ENCODE data around the gene ZBTB32.

ZBTB32 gene

GRCh38 chr19:35756377-35757230, 52.2 kb downstream of the ZBTB32 start, which contains the start of gene HSPB6:
TSS of gene HSPB6 (minus strand) at chr19:35757029. CDS start at chr19:35757008, 21 bp downstream.
- peak within 1 kb of the TSS; percentile 96 for H3K27ac ChIP-seq
- H3K9ac ChIP-seq = no peak within 1 kb of the TSS
- peak within 1 kb of the TSS; percentile 70 for H3K4me2 ChIP-seq (ENCODE audit: low read length)
- peaks cover 10% of the 10 kb centered on the region for H3K4me1 ChIP-seq
- peaks cover 12% of the 10 kb centered on the region for H3K79me2 ChIP-seq
- H3K27me3 ChIP-seq (ENCODE audit: control insufficient read depth, insufficient read depth, low read length) = no peaks in the 10 kb centered on the region
- H3K4me3 ChIP-seq (ENCODE audit: low read depth, low read length) = peak within 1 kb of the TSS; percentile 98
- H3K9me3 ChIP-seq (ENCODE audit: control insufficient read depth, low read length) = no peaks in the 10 kb centered on the region
- H3K36me3 ChIP-seq (ENCODE audit: control insufficient read depth, insufficient read depth, low read length) = no peaks in the 10 kb centered on the region
- no peak for TF ChIP-seq CTCF (IDR thresholded peaks at IDR 0.05)
- H2AFZ ChIP-seq = peak within 1 kb of the TSS; percentile 98

GRCh38 chr19:35757231-35757748, 52.9 kb downstream of the ZBTB32 start:
- H3K79me2 ChIP-seq = peaks cover 12% of the 10 kb centered on the region
- peak overlapping the region; percentile 11 for H3K27ac ChIP-seq
- H3K9me3 ChIP-seq (ENCODE audit: control insufficient read depth, low read length) = no peaks in the 10 kb centered on the region
- H3K4me1 ChIP-seq = peaks cover 10% of the 10 kb centered on the region
- no peaks in the 10 kb centered on the region for H3K36me3 ChIP-seq (ENCODE audit: control insufficient read depth, insufficient read depth, low read length)
- peak overlapping the region; percentile 98 for H2AFZ ChIP-seq
- no peaks in the 10 kb centered on the region for H3K27me3 ChIP-seq (ENCODE audit: control insufficient read depth, insufficient read depth, low read length)
- H3K9ac ChIP-seq = no peak overlapping the region
- H3K4me2 ChIP-seq (ENCODE audit: low read length) = peak overlapping the region; percentile 70
- peak overlapping the region; percentile 98 for H3K4me3 ChIP-seq (ENCODE audit: low read depth, low read length)
- no peak for TF ChIP-seq CTCF (IDR thresholded peaks at IDR 0.05)

- Histone ChIP-seq H3K4me2 (ENCODE audit: low read length) (peak within 1 kb of the TSS; percentile 72), H2AFZ (peak within 1 kb of the TSS; percentile 98), H3K9ac (peak within 1 kb of the TSS; percentile 82), H3K27ac (peak within 1 kb of the TSS; percentile 96), H3K4me3 (ENCODE audit: low read depth, low read length) (peak within 1 kb of the TSS; percentile 98), H3K27me3 (ENCODE audit: control insufficient read depth, insufficient read depth, low read length) (no peaks in the 10 kb centered on the region), H3K9me3 (ENCODE audit: control insufficient read depth, low read length) (no peaks in the 10 kb centered on the region), H3K36me3 (ENCODE audit: control insufficient read depth, insufficient read depth, low read length) (no peaks in the 10 kb centered on the region), H3K79me2 (peaks cover 12% of the 10 kb centered on the region), H3K4me1 (peaks cover 10% of the 10 kb centered on the region)
- TF ChIP-seq CTCF (IDR thresholded peaks at IDR 0.05) = no peak
Measured at GRCh38 chr19:35757749-35758608, 53.6 kb downstream of the ZBTB32 start, which contains the start of gene PROSER3. TSS of gene PROSER3 (plus strand) at chr19:35758176. CDS start at chr19:35758216, 40 bp downstream.

GRCh38 chr19:35759697-35760096, 55.3 kb downstream of the ZBTB32 start:
- H3K9me3 ChIP-seq (ENCODE audit: control insufficient read depth, low read length) = no peaks in the 10 kb centered on the region
- TF ChIP-seq CTCF (IDR thresholded peaks at IDR 0.05) = no peak
- peaks cover 10% of the 10 kb centered on the region for H3K4me1 ChIP-seq
- no peak overlapping the region for H2AFZ ChIP-seq
- peaks cover 12% of the 10 kb centered on the region for H3K79me2 ChIP-seq
- H3K27ac ChIP-seq = no peak overlapping the region
- H3K9ac ChIP-seq = no peak overlapping the region
- H3K4me2 ChIP-seq (ENCODE audit: low read length) = no peak overlapping the region
- no peaks in the 10 kb centered on the region for H3K27me3 ChIP-seq (ENCODE audit: control insufficient read depth, insufficient read depth, low read length)
- H3K4me3 ChIP-seq (ENCODE audit: low read depth, low read length) = no peak overlapping the region
- no peaks in the 10 kb centered on the region for H3K36me3 ChIP-seq (ENCODE audit: control insufficient read depth, insufficient read depth, low read length)
